Coronary artery (tissue), 2 donors: ENCODE measurements around the gene UNKL.
"Not testable (repeated sequence)": the region's sequence is repeated elsewhere in the genome, so short reads cannot be mapped to it uniquely, and the experiment has no call there.

Source experiments
- DNase-seq: peaks from one replicate; pipeline ENCODE4 v3.0.0-alpha.2; 2017; ENCODE audit warnings: low spot score
- H3K27ac ChIP-seq, 2 donors: fragments of 200-600 bp; sonication (generic); one replicate each; pipeline ENCODE4 v1.5.1; 2016 to 2019
- H3K4me3 ChIP-seq: fragments of 200-600 bp; sonication (generic); 2 replicates; pipeline ENCODE4 v1.5.1; 2016; ENCODE audit warnings: mild to moderate bottlenecking, moderate library complexity
- TF ChIP-seq, protein P1 (sequence below): fragments of 200-600 bp; sonication (generic); IDR thresholded peaks from one replicate; pipeline ENCODE4 v1.5.1; 2019; ENCODE audit warnings: antibody characterized with exemption

UNKL gene

DNA sequence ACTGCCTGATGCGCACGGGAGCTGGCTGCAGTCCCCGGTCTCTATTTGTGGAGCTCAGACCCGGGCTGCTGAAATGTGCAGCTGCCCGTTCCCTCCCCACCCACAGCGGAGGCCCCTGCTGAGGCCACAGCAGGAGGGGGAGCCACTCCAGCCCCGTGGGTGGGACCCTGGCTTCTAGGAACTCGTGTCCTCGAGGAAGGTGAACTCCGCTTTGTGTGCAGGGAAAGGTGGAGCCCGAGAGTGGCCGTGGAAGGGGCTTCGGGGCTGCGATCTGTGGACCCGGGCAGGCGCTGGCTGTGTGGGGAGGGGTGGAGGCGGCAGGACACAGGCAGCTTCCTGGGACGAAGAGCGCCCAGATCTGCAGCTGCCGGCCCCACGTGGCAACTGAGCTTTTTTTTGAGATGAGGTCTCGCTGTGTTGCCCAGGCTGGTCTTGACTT is 26.9 kb upstream of the UNKL start:
- TF ChIP-seq, protein P1, sequence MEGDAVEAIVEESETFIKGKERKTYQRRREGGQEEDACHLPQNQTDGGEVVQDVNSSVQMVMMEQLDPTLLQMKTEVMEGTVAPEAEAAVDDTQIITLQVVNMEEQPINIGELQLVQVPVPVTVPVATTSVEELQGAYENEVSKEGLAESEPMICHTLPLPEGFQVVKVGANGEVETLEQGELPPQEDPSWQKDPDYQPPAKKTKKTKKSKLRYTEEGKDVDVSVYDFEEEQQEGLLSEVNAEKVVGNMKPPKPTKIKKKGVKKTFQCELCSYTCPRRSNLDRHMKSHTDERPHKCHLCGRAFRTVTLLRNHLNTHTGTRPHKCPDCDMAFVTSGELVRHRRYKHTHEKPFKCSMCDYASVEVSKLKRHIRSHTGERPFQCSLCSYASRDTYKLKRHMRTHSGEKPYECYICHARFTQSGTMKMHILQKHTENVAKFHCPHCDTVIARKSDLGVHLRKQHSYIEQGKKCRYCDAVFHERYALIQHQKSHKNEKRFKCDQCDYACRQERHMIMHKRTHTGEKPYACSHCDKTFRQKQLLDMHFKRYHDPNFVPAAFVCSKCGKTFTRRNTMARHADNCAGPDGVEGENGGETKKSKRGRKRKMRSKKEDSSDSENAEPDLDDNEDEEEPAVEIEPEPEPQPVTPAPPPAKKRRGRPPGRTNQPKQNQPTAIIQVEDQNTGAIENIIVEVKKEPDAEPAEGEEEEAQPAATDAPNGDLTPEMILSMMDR = no peak
- Histone ChIP-seq H3K27ac (no peak overlapping the region), H3K4me3 (no peak overlapping the region)
- DNase-seq = no peak

GRCh38 chr16:1439699-1440074 is 25.2 kb upstream of the UNKL start:
- H3K4me3 ChIP-seq, DNase-seq, H3K27ac ChIP-seq: not testable (repeated sequence)

DNA sequence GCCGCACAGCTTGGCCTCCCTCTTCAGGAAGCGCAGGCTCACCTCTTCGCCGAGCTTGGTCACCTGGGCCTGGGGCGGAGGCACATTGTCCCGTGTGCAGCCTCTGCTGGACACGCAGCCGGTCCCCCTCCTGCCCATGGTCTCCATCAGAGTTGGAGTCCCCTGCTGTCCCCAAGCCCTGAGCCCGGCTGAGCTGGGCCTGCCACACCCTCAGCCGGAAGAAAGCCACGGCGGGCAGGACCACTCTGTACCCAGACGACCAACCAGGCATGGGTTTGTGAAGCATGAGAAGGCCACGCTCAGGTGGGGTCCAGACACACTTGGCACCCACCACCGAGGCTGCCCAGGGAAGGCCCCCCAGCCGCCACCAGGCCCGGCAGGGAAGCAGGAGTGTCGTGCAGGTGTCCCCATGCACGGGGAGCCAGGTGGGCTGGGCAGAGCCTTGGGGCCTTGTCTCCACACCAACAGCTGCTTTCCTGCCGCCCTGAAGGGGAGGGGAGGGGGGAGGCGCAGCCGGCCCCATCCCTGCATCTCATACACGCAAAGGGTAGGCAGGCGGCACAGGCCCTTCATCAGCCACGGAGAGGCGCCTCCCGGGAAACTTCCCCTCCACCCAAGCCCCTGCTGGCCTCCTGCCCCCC is 24.7 kb upstream of the UNKL start:
- TF ChIP-seq, protein P1 = no peak
- H3K27ac ChIP-seq = no peak overlapping the region
- H3K4me3 ChIP-seq = no peak overlapping the region
- DNase-seq = no peak

GRCh38 chr16:1438229-1439057 is 23.9 kb upstream of the UNKL start:
- TF ChIP-seq, protein P1 = no peak
- Histone ChIP-seq H3K27ac (no peak overlapping the region), H3K4me3 (no peak overlapping the region)
- no peak for DNase-seq

DNA sequence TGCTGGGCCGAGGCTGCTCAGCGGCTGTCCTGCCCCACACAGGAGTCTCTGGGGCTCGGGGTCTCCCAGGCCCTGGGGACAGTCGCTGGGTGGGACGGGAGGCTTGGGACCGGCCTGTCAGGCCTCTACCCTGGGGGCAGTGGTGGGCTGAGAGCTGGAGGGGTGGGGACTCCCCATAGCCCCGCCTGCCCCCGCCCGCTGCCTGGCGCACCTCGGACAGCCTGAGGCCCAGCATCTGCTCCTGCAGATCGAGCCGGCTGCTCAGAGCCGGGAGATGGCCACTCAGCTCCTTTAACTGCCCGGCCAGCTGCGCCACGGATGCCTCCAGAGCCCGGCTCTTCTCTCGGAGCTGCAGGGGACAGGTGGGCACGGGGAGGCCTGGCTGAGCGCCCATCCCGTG is 23.1 kb upstream of the UNKL start:
- DNase-seq = no peak
- TF ChIP-seq, protein P1 = no peak
- no peak overlapping the region for H3K27ac ChIP-seq
- H3K4me3 ChIP-seq = no peak overlapping the region

- TF ChIP-seq, protein P1 = no peak
- no peak for DNase-seq
- no peak overlapping the region for H3K27ac ChIP-seq
- H3K4me3 ChIP-seq = no peak overlapping the region
Observed at GRCh38 chr16:1436731-1437355, 22.3 kb upstream of the UNKL start.

- TF ChIP-seq, protein P1 = no peak
- Histone ChIP-seq H3K27ac (no peak overlapping the region), H3K4me3 (no peak overlapping the region)
- no peak for DNase-seq
Observed at GRCh38 chr16:1435921-1436697, 21.6 kb upstream of the UNKL start.
